GM12873 (cell line): ENCODE results near the gene NDUFA11.
A peak's percentile ranks its signal among the peaks of the same experiment; 100 is the strongest.

Experiments used
- TF ChIP-seq, protein P1 (sequence below): IDR thresholded peaks from 2 replicates; pipeline ENCODE4 v1.5.1; 2012; ENCODE audit warnings: low read depth, mild to moderate bottlenecking, moderate library complexity, low read length, control low read depth; ENCODE audit not compliant: insufficient read depth; ENCODE audit errors: missing control alignments

Gene NDUFA11

DNA sequence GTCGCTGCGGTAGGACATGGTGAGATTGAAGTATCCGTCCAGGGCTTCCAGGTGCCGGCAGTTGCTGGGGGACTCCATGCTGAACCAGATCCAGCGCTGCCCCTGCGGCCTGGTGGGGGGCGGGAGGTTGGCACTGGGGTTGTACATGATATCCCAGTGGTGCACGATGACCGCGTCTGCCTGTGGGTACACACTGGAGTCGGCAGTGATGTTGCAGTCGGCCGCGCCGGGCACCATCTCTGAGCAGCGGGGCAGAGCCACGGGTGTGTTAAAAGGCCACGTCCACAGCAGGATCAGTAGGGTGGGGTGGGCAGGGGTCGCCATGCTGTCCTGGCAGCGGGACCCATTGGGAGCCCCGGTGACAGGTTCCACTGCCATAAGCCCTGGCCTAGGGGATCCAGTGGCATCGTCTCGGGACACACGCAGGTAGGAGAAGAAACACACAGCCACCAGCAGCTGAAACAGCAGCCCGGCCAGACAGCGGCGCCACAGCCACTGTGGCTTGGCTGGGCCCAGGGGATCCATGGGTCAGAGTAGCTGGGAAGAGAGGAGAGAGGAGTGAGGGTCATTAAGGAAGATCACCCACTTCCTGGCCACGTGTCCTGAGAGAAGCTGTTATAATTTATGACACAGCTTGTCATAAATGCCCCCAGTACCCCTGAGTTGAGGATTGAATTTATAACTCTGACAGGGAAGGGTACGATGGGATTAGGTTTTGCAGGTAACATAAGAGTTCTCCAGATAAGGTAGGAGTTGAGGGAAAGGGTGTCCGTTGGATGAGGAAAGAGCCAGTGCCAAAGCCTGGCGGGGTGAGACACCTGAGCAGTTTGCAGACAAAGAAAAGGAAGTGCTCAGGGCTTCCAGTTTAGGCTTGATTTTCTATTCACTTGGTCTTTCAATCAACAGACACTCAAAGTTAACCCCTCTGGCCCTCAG is 36.1 kb downstream of the NDUFA11 start:
- TF ChIP-seq, protein P1, sequence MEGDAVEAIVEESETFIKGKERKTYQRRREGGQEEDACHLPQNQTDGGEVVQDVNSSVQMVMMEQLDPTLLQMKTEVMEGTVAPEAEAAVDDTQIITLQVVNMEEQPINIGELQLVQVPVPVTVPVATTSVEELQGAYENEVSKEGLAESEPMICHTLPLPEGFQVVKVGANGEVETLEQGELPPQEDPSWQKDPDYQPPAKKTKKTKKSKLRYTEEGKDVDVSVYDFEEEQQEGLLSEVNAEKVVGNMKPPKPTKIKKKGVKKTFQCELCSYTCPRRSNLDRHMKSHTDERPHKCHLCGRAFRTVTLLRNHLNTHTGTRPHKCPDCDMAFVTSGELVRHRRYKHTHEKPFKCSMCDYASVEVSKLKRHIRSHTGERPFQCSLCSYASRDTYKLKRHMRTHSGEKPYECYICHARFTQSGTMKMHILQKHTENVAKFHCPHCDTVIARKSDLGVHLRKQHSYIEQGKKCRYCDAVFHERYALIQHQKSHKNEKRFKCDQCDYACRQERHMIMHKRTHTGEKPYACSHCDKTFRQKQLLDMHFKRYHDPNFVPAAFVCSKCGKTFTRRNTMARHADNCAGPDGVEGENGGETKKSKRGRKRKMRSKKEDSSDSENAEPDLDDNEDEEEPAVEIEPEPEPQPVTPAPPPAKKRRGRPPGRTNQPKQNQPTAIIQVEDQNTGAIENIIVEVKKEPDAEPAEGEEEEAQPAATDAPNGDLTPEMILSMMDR, result no peak

DNA sequence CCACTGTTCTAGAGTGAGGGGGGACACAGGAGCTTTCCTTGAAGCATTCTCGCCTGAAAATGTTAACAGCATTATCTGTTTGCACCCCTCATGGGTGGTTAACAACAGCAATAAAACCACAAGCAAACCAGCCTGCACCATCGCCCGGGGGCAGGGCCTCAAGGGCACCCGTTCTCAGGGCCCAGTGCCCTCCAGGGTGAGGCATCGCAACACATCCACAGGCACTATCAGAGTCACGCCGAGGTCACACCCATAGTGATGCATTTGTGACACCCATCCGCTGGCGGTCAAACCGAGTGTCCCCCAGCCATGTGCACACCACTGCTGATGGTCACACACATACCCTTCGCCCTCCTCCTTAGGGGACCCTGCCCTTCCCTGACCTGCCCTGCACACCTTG is 37.8 kb downstream of the NDUFA11 start:
- TF ChIP-seq, protein P1, result no peak

DNA sequence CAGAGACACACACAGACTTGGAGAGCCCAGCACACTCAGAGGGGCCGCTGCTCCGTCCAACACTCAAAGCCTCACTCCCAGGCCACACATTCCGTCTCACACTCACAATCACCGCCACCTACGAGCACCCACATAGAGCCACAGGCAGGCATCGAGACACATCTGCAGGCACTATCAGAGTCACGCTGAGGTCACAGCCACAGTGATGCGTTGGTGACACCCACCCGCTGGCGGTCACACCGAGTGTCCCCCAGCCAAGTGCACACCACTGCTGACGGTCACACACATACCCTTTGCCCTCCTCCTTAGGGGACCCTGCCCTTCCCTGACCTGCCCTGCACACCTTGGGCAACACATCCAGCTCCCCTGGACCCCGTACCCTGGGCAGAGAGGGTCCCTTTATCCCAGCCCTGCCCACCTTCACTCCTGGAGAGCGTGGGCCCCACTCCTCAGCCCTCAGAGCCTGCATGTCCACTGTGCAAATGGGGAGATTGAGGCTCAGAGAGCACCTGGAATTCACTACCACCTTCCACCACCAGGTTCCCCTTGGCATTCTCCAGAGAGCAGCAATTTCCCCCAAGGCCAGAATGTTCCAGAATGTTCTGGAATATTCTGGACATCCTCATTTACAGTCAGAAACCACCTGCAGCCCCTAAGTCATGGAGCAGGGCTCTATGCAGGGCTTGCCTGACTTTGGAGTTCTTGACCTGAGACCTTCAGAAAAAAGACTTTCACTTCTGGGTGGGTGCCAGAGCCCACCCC is 38.7 kb downstream of the NDUFA11 start:
- TF ChIP-seq, protein P1, result peak; percentile 31

DNA sequence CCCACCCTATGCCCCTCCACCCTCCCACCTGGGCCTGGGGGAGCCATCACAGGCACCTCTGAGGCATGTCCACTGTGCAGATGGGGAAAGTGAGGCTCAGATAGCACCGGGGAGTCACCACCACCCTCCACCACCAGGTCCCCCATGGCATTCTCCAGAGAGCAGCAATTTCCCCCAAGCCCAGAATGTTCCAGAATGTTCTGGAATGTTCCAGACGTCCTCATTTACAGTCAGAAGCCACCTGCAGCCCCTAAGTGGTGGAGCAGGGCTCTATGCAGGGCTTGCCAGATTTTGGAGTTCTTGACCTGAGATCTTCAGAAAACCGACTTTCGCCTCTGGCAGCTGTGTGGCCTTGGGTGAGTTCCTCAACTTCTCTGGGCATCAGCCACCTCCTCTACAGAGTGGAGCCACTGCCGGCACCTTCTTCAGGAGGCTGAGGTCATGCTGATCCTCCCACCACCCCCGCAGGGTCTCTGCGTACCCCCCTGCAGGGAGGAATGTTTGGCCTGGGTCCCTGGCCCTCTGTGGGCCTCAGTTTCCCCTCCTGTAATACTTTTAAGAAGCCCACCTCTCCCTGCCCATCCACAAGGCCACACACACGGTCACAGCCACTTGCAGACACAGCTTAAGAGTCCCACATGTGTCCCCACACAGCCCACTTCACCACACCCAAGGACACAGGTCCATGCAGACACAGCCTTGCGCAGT is 39.4 kb downstream of the NDUFA11 start:
- TF ChIP-seq, protein P1, result no peak

- TF ChIP-seq, protein P1, result no peak
Observed at GRCh38 chr19:5863030-5863665, 40.4 kb downstream of the NDUFA11 start.

GRCh38 chr19:5857203-5858081 is 46.1 kb downstream of the NDUFA11 start:
- TF ChIP-seq, protein P1, result no peak
